PC-9 (cell line): ENCODE results near the gene CNOT6L.

ENCODE experiments used
- CTCF ChIP-seq: fragments of 200-600 bp; sonication (generic); conservative IDR thresholded peaks from 2 replicates; pipeline ENCODE4 v1.6.1; 2017; ENCODE audit warnings: mixed run types, antibody characterized with exemption, mild to moderate bottlenecking, moderate library complexity
- EZH2 ChIP-seq: fragments of 200-600 bp; sonication (generic); IDR thresholded peaks from 2 replicates; pipeline ENCODE4 v1.8.0; 2017; ENCODE audit warnings: antibody characterized with exemption, low read depth

GRCh38 chr4:77800077-77800476, 19.1 kb downstream of the CNOT6L start:
- TF ChIP-seq CTCF (no peak), EZH2 (no peak)
